ENCODE results near the gene COX14.
"Not testable (repeated sequence)": the region's sequence is repeated elsewhere in the genome, so short reads cannot be mapped to it uniquely, and the experiment has no call there.

The COX14 gene

DNA sequence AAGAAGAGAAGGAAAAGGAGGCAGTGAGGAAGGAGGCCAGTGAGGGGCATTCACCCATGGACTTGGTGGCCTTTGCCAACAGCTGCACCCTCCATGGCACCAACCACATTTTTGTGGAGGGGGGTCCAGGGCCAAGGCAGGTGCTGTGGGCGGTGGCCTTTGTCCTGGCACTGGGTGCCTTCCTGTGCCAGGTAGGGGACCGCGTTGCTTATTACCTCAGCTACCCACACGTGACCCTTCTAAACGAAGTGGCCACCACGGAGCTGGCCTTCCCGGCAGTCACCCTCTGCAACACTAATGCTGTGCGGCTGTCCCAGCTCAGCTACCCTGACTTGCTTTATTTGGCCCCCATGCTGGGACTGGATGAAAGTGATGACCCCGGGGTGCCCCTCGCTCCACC, 38.3 kb upstream of the COX14 start:
- Histone ChIP-seq H3K27me3 (replicated peaks; ENCODE audit: control insufficient read depth, insufficient read depth, low read length, poor library complexity, severe bottlenecking) (no peaks in the 10 kb centered on the region), H3K4me3 (ENCODE audit: insufficient read depth, low read depth, low read length, poor library complexity, severe bottlenecking) (no peak overlapping the region), H3K4me1 (ENCODE audit: control insufficient read depth, insufficient read depth, low read length, poor library complexity, severe bottlenecking) (no peaks in the 10 kb centered on the region), H3K36me3 (ENCODE audit: control insufficient read depth, insufficient read depth, low read length) (no peaks in the 10 kb centered on the region), H3K27ac (ENCODE audit: insufficient read depth, low read length, poor library complexity, severe bottlenecking) (no peak overlapping the region), H3K9me3 (ENCODE audit: control insufficient read depth, low read length) (no peaks in the 10 kb centered on the region)
- no peak for DNase-seq

DNA sequence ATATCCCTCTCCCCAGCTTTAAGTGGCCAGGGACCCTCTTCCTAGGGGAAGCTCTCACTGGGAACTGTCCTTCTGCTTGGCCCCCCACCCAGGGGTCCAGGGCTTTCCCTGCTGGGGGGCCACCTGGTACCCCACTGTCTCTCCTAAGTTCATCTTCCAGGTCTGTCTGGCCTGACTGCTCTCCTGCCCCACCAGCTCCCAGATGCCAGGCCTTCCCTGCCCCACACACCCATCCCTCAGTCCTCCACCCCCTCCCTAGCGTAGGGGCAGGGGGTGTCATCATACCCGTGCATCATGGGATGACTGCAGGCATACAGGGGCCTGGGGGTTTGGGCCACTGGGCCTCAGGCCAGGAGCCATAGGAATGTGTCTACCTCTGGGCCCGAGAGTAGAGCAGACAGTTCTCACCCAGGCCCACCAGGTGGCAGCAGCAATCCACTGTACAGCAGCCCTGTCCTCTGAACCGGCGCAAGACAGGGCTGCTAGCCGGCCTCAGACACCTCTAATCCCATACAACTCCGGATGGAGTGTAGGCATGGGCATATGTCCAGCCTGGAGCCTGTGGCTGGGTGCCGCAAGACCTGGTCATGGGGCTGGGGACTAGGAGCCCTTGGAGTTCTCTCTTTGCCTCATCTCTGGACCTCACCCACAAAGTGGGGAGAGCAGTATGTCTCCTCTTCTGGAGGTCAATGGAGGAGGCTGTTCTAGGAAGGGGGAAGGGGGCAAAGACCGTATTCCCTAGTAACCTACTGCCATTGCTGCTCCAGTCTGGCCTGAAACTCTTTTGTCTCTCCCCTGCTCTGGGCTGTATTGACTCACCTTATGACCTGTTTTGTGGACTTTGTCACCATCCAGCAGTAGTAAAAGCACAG, 36.9 kb upstream of the COX14 start:
- Histone ChIP-seq H3K4me3 (ENCODE audit: insufficient read depth, low read depth, low read length, poor library complexity, severe bottlenecking) (no peak overlapping the region), H3K9me3 (ENCODE audit: control insufficient read depth, low read length) (no peaks in the 10 kb centered on the region), H3K27me3 (replicated peaks; ENCODE audit: control insufficient read depth, insufficient read depth, low read length, poor library complexity, severe bottlenecking) (no peaks in the 10 kb centered on the region), H3K27ac (ENCODE audit: insufficient read depth, low read length, poor library complexity, severe bottlenecking) (no peak overlapping the region), H3K36me3 (ENCODE audit: control insufficient read depth, insufficient read depth, low read length) (no peaks in the 10 kb centered on the region), H3K4me1 (ENCODE audit: control insufficient read depth, insufficient read depth, low read length, poor library complexity, severe bottlenecking) (no peaks in the 10 kb centered on the region)
- peak; percentile 57 to 71 (median 57) for DNase-seq

DNA sequence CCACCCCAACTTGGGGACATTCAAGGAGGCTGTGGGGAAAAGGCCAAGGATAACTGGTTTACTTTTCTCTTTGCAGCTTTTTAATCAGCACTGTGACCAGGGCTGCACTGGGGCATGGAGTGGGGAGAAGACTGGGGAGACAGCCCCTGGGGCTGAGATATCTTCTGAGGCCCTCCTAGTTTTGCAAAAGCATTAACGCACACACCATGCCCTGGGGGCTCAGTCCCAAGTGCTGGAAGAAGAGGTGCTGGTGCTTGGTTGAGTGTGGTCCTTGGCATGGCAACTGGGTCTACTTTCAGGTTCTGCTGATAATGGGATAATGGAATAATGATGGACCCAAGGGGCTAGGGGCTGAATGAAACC, 36.2 kb upstream of the COX14 start:
- Histone ChIP-seq H3K4me1 (ENCODE audit: control insufficient read depth, insufficient read depth, low read length, poor library complexity, severe bottlenecking) (no peaks in the 10 kb centered on the region), H3K27me3 (replicated peaks; ENCODE audit: control insufficient read depth, insufficient read depth, low read length, poor library complexity, severe bottlenecking) (no peaks in the 10 kb centered on the region), H3K36me3 (ENCODE audit: control insufficient read depth, insufficient read depth, low read length) (no peaks in the 10 kb centered on the region), H3K4me3 (ENCODE audit: insufficient read depth, low read depth, low read length, poor library complexity, severe bottlenecking) (no peak overlapping the region), H3K27ac (ENCODE audit: insufficient read depth, low read length, poor library complexity, severe bottlenecking) (no peak overlapping the region), H3K9me3 (ENCODE audit: control insufficient read depth, low read length) (no peaks in the 10 kb centered on the region)
- no peak for DNase-seq

DNA sequence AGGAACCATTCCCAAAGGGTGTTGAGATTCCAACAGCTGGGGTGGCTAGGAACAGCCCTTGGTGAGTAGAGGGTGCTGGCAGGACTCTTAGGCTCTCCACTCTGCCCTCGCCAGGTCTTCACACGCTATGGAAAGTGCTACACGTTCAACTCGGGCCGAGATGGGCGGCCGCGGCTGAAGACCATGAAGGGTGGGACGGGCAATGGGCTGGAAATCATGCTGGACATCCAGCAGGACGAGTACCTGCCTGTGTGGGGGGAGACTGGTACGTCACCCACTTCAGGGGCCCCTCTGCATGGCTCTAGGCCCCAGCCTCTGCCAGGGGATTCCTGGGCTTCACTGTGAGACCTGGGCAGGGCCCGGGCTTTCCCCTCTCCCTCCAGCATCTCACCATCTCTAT, 34.9 kb upstream of the COX14 start:
- Histone ChIP-seq H3K27me3 (replicated peaks; ENCODE audit: control insufficient read depth, insufficient read depth, low read length, poor library complexity, severe bottlenecking) (no peaks in the 10 kb centered on the region), H3K36me3 (ENCODE audit: control insufficient read depth, insufficient read depth, low read length) (no peaks in the 10 kb centered on the region), H3K27ac (ENCODE audit: insufficient read depth, low read length, poor library complexity, severe bottlenecking) (no peak overlapping the region), H3K4me1 (ENCODE audit: control insufficient read depth, insufficient read depth, low read length, poor library complexity, severe bottlenecking) (no peaks in the 10 kb centered on the region), H3K4me3 (ENCODE audit: insufficient read depth, low read depth, low read length, poor library complexity, severe bottlenecking) (no peak overlapping the region), H3K9me3 (ENCODE audit: control insufficient read depth, low read length) (no peaks in the 10 kb centered on the region)
- DNase-seq: no peak

DNA sequence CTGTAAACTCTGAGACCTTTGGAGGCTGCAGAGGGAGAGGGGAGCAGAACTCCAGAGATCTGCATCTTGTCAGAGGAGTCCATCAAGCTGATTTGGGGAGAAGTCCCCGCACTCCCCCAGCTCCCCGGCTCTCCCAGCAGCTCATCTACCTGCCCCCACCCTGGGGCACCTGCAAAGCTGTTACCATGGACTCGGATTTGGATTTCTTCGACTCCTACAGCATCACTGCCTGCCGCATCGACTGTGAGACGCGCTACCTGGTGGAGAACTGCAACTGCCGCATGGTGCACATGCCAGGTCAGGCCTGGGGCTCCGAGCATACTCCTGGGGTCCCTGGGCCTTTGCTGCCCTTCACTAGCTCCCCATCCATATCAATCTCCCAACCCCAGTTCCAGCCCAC, 33.8 kb upstream of the COX14 start:
- Histone ChIP-seq H3K4me1 (ENCODE audit: control insufficient read depth, insufficient read depth, low read length, poor library complexity, severe bottlenecking) (no peaks in the 10 kb centered on the region), H3K27ac (ENCODE audit: insufficient read depth, low read length, poor library complexity, severe bottlenecking) (no peak overlapping the region), H3K4me3 (ENCODE audit: insufficient read depth, low read depth, low read length, poor library complexity, severe bottlenecking) (no peak overlapping the region), H3K36me3 (ENCODE audit: control insufficient read depth, insufficient read depth, low read length) (no peaks in the 10 kb centered on the region), H3K9me3 (ENCODE audit: control insufficient read depth, low read length) (no peaks in the 10 kb centered on the region), H3K27me3 (replicated peaks; ENCODE audit: control insufficient read depth, insufficient read depth, low read length, poor library complexity, severe bottlenecking) (no peaks in the 10 kb centered on the region)
- no peak for DNase-seq

DNA sequence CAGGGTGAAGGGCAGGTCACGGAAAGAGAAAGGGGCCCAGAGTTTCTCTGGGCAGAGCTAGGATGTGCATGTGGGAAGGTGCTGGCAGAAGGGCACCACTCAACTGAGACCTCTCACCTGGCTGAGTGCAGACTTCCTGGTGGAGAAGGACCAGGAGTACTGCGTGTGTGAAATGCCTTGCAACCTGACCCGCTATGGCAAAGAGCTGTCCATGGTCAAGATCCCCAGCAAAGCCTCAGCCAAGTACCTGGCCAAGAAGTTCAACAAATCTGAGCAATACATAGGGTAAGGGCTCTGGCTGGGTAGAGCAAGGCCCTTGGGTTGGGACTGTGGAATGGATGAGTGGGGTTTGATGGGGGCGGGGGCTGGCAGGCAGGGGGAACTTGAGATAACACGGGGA, 32.3 kb upstream of the COX14 start:
- Histone ChIP-seq H3K36me3 (ENCODE audit: control insufficient read depth, insufficient read depth, low read length) (no peaks in the 10 kb centered on the region), H3K27ac (ENCODE audit: insufficient read depth, low read length, poor library complexity, severe bottlenecking) (no peak overlapping the region), H3K9me3 (ENCODE audit: control insufficient read depth, low read length) (no peaks in the 10 kb centered on the region), H3K4me3 (ENCODE audit: insufficient read depth, low read depth, low read length, poor library complexity, severe bottlenecking) (no peak overlapping the region), H3K27me3 (replicated peaks; ENCODE audit: control insufficient read depth, insufficient read depth, low read length, poor library complexity, severe bottlenecking) (no peaks in the 10 kb centered on the region), H3K4me1 (ENCODE audit: control insufficient read depth, insufficient read depth, low read length, poor library complexity, severe bottlenecking) (no peaks in the 10 kb centered on the region)
- no peak for DNase-seq

DNA sequence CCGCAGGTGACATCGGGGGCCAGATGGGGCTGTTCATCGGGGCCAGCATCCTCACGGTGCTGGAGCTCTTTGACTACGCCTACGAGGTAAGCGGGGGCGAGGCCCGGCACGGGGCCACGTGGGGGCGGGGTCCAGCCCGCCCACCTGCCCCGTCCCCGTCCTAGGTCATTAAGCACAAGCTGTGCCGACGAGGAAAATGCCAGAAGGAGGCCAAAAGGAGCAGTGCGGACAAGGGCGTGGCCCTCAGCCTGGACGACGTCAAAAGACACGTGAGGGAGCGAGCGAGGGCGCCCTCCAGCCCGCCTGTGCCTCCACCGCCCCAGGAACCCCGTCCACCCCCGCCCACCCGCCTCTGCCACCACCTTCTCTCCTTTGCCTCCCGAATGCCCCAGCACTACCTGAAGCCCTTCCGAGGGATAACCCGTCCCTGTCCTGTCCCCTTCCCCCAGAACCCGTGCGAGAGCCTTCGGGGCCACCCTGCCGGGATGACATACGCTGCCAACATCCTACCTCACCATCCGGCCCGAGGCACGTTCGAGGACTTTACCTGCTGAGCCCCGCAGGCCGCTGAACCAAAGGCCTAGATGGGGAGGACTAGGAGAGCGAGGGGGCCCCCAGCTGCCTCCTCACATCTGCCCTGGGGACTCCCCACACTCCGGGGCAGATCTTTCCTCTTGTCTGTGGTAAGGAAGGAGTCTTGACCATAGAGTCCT, 30.8 kb upstream of the COX14 start:
- no peak overlapping the region for H3K4me3 ChIP-seq (ENCODE audit: insufficient read depth, low read depth, low read length, poor library complexity, severe bottlenecking)
- H3K27me3 ChIP-seq (replicated peaks; ENCODE audit: control insufficient read depth, insufficient read depth, low read length, poor library complexity, severe bottlenecking): no peaks in the 10 kb centered on the region
- no peaks in the 10 kb centered on the region for H3K9me3 ChIP-seq (ENCODE audit: control insufficient read depth, low read length)
- H3K27ac ChIP-seq (ENCODE audit: insufficient read depth, low read length, poor library complexity, severe bottlenecking): no peak overlapping the region
- DNase-seq: no peak
- peaks cover 7% of the 10 kb centered on the region for H3K4me1 ChIP-seq (ENCODE audit: control insufficient read depth, insufficient read depth, low read length, poor library complexity, severe bottlenecking)
- no peaks in the 10 kb centered on the region for H3K36me3 ChIP-seq (ENCODE audit: control insufficient read depth, insufficient read depth, low read length)

DNA sequence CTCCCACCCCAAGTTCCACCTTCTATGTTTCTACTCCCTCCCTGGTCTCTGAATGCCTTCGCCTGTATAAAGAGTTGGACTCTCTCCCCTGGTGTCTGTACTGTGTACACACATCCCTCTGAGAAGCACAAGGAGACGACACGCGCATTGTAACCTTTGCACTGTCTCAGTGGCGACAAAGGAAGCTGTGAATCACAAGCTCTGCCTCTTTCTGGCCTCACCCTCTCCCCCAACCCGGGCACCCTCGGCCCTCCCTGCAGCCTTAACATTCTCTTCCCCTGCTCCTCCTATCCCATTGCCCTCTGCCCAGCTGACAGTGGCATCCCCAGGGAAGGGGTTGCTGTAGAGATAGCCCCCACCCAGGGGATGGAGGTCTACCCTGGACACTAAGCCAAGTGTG, 29.4 kb upstream of the COX14 start:
- H3K4me3 ChIP-seq (ENCODE audit: insufficient read depth, low read depth, low read length, poor library complexity, severe bottlenecking): no peak overlapping the region
- H3K27me3 ChIP-seq (replicated peaks; ENCODE audit: control insufficient read depth, insufficient read depth, low read length, poor library complexity, severe bottlenecking): no peaks in the 10 kb centered on the region
- H3K36me3 ChIP-seq (ENCODE audit: control insufficient read depth, insufficient read depth, low read length): peaks cover 9% of the 10 kb centered on the region
- H3K9me3 ChIP-seq (ENCODE audit: control insufficient read depth, low read length): no peaks in the 10 kb centered on the region
- peaks cover 7% of the 10 kb centered on the region for H3K4me1 ChIP-seq (ENCODE audit: control insufficient read depth, insufficient read depth, low read length, poor library complexity, severe bottlenecking)
- no peak overlapping the region for H3K27ac ChIP-seq (ENCODE audit: insufficient read depth, low read length, poor library complexity, severe bottlenecking)
- DNase-seq: no peak

DNA sequence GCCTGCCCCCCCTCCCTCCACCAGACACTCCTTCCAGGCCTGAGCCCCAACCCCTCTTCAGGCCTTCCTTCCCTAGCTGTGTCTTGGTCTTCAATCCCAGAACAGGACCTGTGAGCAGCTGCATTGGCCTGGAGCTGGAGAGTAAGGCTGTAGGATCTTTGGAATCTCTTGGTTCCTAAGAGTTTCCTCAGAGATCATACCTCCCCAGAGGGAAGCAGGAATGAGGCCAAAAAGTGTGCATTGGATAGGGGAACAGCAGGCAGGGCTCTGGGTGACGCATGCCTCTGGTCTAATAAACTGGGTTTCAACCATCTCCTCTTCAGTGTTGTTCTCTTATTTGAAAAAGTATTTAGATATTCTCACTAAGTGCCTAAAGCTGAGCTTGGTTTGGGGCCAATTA, 28.7 kb upstream of the COX14 start:
- Histone ChIP-seq H3K36me3 (ENCODE audit: control insufficient read depth, insufficient read depth, low read length) (peaks cover 9% of the 10 kb centered on the region), H3K9me3 (ENCODE audit: control insufficient read depth, low read length) (no peaks in the 10 kb centered on the region), H3K27me3 (replicated peaks; ENCODE audit: control insufficient read depth, insufficient read depth, low read length, poor library complexity, severe bottlenecking) (no peaks in the 10 kb centered on the region), H3K4me3 (ENCODE audit: insufficient read depth, low read depth, low read length, poor library complexity, severe bottlenecking) (no peak overlapping the region), H3K27ac (ENCODE audit: insufficient read depth, low read length, poor library complexity, severe bottlenecking) (no peak overlapping the region), H3K4me1 (ENCODE audit: control insufficient read depth, insufficient read depth, low read length, poor library complexity, severe bottlenecking) (peaks cover 7% of the 10 kb centered on the region)
- DNase-seq: no peak

DNA sequence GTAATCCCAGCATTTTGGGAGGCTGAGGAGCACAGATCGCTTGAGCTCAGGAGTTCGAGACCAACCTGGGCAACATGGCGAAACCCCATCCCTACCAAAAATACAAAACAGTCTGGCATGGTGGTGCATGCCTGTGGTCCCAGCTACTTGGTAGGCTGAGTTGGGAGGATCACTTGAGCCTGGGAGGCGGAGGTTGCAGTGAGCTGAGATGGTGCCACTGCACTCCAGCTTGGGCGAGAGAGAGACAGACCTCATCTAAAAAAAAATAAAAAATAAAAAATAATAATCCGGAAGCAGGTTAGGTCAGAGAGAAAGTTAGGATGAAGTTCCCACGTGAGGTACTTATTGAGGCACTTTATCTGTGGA, 27.6 kb upstream of the COX14 start:
- H3K9me3 ChIP-seq (ENCODE audit: control insufficient read depth, low read length); DNase-seq; H3K27me3 ChIP-seq (replicated peaks; ENCODE audit: control insufficient read depth, insufficient read depth, low read length, poor library complexity, severe bottlenecking); H3K4me1 ChIP-seq (ENCODE audit: control insufficient read depth, insufficient read depth, low read length, poor library complexity, severe bottlenecking): not testable (repeated sequence)
- Histone ChIP-seq H3K4me3 (ENCODE audit: insufficient read depth, low read depth, low read length, poor library complexity, severe bottlenecking) (peak overlapping the region; percentile 95), H3K36me3 (ENCODE audit: control insufficient read depth, insufficient read depth, low read length) (peaks cover 17% of the 10 kb centered on the region), H3K27ac (ENCODE audit: insufficient read depth, low read length, poor library complexity, severe bottlenecking) (peak overlapping the region; percentile 90)

All from effector memory CD4-positive, alpha-beta T cell (primary cell).